KMS-11 (cell line): Measurements from ENCODE around the gene ZNF668.
A peak's percentile ranks its signal among the peaks of the same experiment; 100 is the strongest.

Source experiments
- H2AFZ ChIP-seq: fragments of 200-600 bp; sonication (generic); 2 replicates; pipeline ENCODE4 v1.6.1; 2016; ENCODE audit warnings: antibody characterized with exemption, mixed run types, low read depth
- H3K27ac ChIP-seq: fragments of 200-600 bp; sonication (generic); 2 replicates; pipeline ENCODE4 v1.6.1; 2016; ENCODE audit warnings: mild to moderate bottlenecking, mixed run types
- H3K27me3 ChIP-seq: fragments of 200-600 bp; sonication (generic); 2 replicates; pipeline ENCODE4 v1.6.1; 2017; ENCODE audit warnings: mild to moderate bottlenecking, low read depth, mixed run types, moderate library complexity; ENCODE audit not compliant: insufficient read depth
- H3K36me3 ChIP-seq: fragments of 200-600 bp; sonication (generic); 2 replicates; pipeline ENCODE4 v1.6.1; 2017; ENCODE audit warnings: mild to moderate bottlenecking, mixed run types; ENCODE audit not compliant: insufficient read depth
- H3K4me1 ChIP-seq: fragments of 200-600 bp; sonication (generic); 2 replicates; pipeline ENCODE4 v1.6.1; 2016; ENCODE audit warnings: mild to moderate bottlenecking, low read depth, mixed run types; ENCODE audit not compliant: poor library complexity, severe bottlenecking
- H3K4me2 ChIP-seq: fragments of 200-600 bp; sonication (generic); 2 replicates; pipeline ENCODE4 v1.7.0; 2016; ENCODE audit warnings: mild to moderate bottlenecking, mixed run types
- H3K4me3 ChIP-seq: fragments of 200-600 bp; sonication (generic); IDR thresholded peaks from 2 replicates; pipeline ENCODE4 v1.6.1; 2017; ENCODE audit warnings: low read depth, low read length, mixed read lengths; ENCODE audit not compliant: insufficient read depth
- H3K79me2 ChIP-seq: fragments of 200-600 bp; sonication (generic); 2 replicates; pipeline ENCODE4 v1.6.1; 2016; ENCODE audit warnings: low read depth, mixed run types; ENCODE audit not compliant: insufficient read depth
- H3K9ac ChIP-seq: fragments of 200-600 bp; sonication (generic); 2 replicates; pipeline ENCODE4 v1.6.1; 2016; ENCODE audit warnings: mild to moderate bottlenecking, mixed run types
- H4K20me1 ChIP-seq: fragments of 200-600 bp; sonication (generic); 2 replicates; pipeline ENCODE4 v1.6.1; 2016; ENCODE audit warnings: mild to moderate bottlenecking, mixed run types; ENCODE audit not compliant: insufficient read depth
- TF ChIP-seq, protein P1 (sequence below): fragments of 200-600 bp; sonication (generic); conservative IDR thresholded peaks from 2 replicates; pipeline ENCODE4 v1.6.1; 2017; ENCODE audit warnings: low read depth, mild to moderate bottlenecking, antibody characterized with exemption, low read length, moderate library complexity, mixed read lengths

The ZNF668 gene

DNA sequence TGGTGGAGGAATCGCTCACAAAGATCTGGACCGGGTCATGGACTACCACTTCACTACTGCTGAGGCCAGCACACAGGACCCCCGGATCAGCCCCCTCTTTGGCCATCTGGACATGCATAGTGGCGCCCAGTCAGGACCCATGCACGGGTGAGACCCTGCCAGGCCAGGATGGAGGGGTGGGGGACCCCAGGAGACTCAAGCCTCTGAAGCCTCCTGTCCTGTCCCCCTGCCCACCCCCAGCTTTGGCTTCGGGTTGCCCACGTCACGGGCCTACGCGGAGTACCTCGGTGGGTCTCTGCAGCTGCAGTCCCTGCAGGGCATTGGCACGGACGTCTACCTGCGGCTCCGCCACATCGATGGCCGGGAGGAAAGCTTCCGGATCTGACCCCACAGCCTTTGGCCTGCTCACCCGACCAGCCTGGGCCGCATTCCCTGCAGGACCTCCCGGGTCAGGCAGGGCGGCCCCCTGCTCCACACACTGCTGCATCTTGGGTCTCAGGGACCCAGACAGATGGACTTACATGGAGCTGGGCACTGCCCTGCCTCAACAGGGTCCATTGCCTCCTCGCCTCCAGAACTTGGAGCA is 37.9 kb upstream of the ZNF668 start:
- Histone ChIP-seq H2AFZ (no peak overlapping the region), H3K4me2 (no peak overlapping the region), H4K20me1 (no peaks in the 10 kb centered on the region), H3K9ac (no peak overlapping the region), H3K36me3 (no peaks in the 10 kb centered on the region), H3K79me2 (peaks cover 14% of the 10 kb centered on the region), H3K27me3 (no peaks in the 10 kb centered on the region), H3K27ac (no peak overlapping the region), H3K4me1 (peaks cover 9% of the 10 kb centered on the region), H3K4me3 (no peak overlapping the region)
- TF ChIP-seq, protein P1, sequence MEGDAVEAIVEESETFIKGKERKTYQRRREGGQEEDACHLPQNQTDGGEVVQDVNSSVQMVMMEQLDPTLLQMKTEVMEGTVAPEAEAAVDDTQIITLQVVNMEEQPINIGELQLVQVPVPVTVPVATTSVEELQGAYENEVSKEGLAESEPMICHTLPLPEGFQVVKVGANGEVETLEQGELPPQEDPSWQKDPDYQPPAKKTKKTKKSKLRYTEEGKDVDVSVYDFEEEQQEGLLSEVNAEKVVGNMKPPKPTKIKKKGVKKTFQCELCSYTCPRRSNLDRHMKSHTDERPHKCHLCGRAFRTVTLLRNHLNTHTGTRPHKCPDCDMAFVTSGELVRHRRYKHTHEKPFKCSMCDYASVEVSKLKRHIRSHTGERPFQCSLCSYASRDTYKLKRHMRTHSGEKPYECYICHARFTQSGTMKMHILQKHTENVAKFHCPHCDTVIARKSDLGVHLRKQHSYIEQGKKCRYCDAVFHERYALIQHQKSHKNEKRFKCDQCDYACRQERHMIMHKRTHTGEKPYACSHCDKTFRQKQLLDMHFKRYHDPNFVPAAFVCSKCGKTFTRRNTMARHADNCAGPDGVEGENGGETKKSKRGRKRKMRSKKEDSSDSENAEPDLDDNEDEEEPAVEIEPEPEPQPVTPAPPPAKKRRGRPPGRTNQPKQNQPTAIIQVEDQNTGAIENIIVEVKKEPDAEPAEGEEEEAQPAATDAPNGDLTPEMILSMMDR = no peak

DNA sequence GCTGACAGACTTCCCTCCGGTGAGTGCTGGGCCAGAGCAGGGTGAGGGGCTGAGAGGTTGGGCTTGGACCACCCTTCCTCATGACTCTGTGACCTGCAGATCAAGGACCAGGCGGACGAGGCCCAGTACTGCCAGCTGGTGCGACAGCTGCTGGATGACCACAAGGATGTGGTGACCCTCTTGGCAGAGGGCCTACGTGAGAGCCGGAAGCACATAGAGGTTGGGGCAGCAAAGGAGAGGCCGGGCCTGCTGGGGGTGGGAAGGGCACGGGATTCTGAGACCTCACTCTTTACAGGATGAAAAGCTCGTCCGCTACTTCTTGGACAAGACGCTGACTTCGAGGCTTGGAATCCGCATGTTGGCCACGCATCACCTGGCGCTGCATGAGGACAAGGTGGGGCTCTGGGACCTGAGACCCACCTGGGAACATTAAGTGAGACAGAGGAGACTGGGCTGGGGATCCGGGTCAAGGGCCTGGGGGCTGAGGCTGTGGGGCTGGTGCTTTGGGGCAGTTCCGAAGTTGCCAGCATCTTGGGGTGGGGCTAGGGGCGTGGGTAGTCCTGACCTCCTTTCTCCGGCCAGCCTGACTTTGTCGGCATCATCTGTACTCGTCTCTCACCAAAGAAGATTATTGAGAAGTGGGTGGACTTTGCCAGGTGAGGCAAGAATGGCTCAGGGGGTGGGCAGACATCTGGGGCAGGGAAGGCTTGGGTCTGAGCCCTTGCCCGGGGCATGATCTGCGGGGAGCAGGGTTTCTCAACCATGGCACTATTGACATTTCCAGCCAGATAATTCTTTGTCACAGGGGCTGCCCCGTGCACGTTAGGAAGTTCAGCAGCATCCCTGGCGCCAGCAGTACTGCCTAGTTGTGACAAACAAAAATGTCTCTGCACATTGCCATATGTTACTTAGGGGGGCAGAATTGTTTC is 36.3 kb upstream of the ZNF668 start:
- Histone ChIP-seq H3K36me3 (no peaks in the 10 kb centered on the region), H3K9ac (no peak overlapping the region), H4K20me1 (no peaks in the 10 kb centered on the region), H3K4me1 (peaks cover 21% of the 10 kb centered on the region), H2AFZ (no peak overlapping the region), H3K79me2 (peaks cover 14% of the 10 kb centered on the region; the same call in 1 of the 2 replicates), H3K4me3 (no peak overlapping the region), H3K27ac (no peak overlapping the region), H3K27me3 (no peaks in the 10 kb centered on the region), H3K4me2 (no peak overlapping the region)
- TF ChIP-seq, protein P1 = no peak

DNA sequence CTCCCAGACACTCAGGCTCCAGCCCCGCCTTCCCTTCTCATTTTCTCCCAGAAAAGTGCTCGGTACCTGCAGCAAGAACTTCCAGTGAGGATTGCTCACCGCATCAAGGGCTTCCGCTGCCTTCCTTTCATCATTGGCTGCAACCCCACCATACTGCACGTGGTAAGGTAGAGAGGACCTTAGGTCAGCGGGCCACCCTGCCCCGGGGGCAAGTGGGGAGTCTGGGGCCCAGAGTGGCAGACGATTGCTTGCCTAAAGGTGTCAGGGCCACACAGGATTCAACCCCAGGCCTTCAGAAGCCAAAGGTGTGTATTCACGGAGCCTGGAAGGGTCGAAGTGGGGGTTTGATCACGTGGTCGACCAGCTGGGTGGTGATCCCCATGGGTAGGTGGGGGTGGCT is 35.6 kb upstream of the ZNF668 start:
- Histone ChIP-seq H3K36me3 (no peaks in the 10 kb centered on the region), H3K79me2 (peaks cover 14% of the 10 kb centered on the region; the same call in 1 of the 2 replicates), H3K4me1 (peaks cover 21% of the 10 kb centered on the region), H2AFZ (no peak overlapping the region), H3K4me2 (peak overlapping the region; percentile 98; the same call in 1 of the 2 replicates), H3K27ac (no peak overlapping the region), H4K20me1 (no peaks in the 10 kb centered on the region), H3K4me3 (no peak overlapping the region), H3K27me3 (no peaks in the 10 kb centered on the region), H3K9ac (no peak overlapping the region)
- TF ChIP-seq, protein P1 = no peak

DNA sequence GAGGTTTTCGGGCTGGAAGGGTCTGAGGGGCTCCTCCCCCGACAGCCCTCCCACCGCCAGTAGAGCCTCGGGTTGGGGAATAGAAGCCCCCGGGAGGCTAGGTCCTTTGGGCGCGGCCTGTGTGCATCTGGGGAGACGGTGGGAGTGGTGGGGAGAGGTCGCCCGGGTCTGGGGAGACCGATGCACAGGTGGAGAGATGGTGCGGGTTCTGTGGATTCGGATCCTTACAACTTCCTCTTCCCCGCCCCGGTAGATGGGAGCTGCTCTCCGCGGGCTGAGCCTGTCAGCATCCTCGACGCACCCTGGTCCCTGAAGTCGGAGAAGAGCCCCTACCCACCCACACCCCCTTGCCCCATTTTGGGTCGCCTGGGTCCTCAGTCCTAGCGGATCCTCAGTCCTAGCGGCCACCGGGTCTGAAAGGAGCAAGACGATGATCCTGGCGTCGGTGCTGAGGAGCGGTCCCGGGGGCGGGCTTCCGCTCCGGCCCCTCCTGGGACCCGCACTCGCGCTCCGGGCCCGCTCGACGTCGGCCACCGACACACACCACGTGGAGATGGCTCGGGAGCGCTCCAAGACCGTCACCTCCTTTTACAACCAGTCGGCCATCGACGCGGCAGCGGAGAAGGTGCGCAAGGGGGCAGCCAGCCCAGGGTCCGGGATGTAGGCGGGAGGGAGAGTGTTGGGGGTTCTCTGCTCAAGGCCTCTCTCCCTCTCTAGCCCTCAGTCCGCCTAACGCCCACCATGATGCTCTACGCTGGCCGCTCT is 34.9 kb upstream of the ZNF668 start:
- TF ChIP-seq, protein P1 = no peak
- Histone ChIP-seq H3K27ac (peak overlapping the region; percentile 87), H3K4me3 (no peak overlapping the region), H2AFZ (peak overlapping the region; percentile 75), H4K20me1 (no peaks in the 10 kb centered on the region), H3K79me2 (peaks cover 14% of the 10 kb centered on the region; the same call in 1 of the 2 replicates), H3K36me3 (no peaks in the 10 kb centered on the region), H3K9ac (peak overlapping the region; percentile 87), H3K4me2 (peak overlapping the region; percentile 98), H3K27me3 (no peaks in the 10 kb centered on the region), H3K4me1 (peaks cover 21% of the 10 kb centered on the region)
